Measurements from ENCODE around the gene ATE1.
"Not testable (repeated sequence)": the region's sequence is repeated elsewhere in the genome, so short reads cannot be mapped to it uniquely, and the experiment has no call there.

ATE1 gene

DNA sequence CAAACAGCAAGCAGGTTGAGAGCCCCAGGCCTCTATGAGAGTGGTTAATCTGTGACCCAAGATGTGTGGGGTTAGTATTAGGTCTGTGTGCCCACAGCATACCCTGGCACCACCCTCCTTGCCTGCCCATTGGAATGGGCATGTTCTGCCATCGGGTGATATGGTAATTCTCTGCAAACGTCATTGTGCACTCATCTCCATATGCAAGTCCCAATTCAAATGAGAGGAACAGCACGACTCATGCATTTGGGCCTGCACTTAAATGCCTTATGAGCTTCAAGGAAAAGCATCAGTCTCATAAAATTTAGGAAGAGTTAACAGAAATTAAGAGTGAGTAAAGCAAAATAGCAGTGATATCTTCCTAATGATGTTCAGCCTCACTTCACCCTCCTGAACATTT, 195.7 kb downstream of the ATE1 start:
- DNase-seq, result no peak

DNA sequence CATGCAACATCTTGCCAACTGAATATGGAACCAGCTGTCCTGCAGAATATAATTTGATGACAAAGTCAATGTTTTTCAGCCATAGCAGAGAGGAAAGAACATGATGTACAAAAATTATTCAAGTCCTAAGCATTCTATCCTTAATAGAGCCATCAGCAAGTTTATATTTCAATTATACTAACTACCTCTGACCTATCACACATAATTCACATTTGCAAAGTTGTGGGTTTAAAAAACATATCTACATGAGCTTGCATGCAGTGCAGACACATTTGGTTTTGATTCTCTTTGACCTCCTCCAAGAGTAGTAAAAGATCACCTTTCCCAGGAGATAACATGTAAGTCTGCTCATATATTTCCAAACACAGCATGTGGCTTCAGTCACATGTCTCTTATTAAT, 203.5 kb downstream of the ATE1 start:
- DNase-seq, result no peak

DNA sequence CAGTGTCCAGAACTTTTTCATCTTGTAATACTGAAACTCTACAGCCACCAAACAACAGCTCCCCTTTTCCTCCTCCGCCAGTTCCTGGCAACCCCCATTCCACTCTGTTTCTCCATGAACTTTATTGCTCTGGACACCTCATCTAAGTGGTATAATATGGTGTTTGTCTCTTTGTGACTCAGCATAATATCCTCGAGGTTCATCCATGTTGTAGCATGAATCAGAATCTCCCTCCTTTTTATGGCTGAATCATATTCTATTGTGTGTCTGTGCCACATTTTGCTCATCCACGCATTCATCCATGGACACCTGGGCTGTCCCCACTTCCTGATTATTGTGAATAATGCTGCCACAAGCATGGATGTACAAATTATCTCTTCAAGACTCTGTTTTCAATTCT, 205.2 kb downstream of the ATE1 start:
- DNase-seq, result no peak

DNA sequence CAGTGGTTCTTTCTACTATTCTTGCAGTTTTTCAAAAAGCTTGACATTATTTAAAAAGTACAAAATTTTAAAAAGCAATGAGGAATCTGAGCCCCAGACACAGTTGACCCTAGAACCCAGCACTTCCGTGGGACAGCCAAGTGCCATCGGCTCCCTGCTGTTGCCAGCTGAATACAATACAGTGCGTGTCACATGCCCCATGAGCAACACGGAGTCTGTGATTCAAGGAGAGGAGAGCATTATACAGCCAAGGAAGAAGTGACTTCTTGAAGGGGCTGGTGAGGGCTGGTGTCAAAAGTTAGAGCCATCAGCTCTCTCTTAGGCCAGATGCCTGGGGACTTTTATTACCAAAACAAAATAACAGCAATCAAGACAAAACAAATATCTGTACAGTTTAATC, 206.6 kb downstream of the ATE1 start:
- no peak for DNase-seq

DNA sequence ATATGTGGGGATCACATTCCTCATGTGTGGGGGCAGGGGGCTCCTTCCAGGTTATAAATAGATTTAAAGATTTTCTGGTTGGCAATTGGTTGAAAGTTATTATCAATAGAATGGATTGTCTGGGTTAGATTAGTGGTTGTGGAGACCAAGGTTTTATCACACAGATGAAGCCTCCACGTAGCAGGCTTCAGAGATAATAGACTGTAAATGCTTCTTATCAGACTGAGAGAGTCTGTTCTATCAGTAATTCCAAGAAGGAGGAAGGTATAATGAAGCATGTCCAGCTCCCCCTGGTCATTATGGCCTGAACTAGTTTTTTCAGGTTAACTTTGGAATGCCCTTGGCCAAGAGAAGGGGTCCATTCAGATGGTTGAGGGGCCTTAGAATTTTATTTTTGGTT, 211.9 kb downstream of the ATE1 start:
- no peak for DNase-seq

DNA sequence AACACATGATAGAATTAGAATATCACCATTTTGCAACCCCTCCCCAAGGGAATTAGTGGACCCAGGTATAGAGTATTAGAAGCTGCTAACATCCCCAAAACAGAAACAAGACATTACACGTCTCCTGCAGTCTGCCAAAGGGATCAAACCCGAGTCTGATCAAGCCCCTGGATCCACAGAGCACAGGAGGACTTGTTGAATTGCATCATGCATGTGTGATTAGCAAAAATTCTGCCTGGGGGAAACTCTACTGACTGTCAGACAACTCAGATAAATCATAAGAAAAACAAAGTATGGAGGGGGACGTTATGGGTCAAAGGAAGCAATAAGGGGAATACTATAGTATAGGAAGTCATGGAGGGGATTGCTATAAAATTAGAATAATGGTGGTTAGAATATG, 212.8 kb downstream of the ATE1 start:
- no peak for DNase-seq

DNA sequence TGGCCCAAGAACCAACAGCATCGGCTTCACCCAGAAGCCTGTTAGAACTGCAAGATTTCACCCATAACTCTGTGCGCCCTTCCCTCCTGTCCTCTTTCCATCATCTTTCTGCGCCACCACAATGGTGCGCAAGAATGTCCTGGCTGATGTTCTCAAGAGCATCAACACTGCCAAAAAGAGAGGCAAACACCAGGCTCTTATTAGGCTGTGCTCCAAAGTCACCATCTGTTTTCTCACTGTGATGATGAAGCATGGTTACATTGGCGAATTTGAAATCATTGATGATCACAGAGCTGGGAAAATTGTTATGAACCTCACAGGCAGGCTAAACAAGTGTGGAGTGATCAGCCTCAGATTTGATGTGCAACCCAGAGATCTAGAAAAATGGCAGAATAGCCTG, 214.3 kb downstream of the ATE1 start:
- DNase-seq, result no peak

DNA sequence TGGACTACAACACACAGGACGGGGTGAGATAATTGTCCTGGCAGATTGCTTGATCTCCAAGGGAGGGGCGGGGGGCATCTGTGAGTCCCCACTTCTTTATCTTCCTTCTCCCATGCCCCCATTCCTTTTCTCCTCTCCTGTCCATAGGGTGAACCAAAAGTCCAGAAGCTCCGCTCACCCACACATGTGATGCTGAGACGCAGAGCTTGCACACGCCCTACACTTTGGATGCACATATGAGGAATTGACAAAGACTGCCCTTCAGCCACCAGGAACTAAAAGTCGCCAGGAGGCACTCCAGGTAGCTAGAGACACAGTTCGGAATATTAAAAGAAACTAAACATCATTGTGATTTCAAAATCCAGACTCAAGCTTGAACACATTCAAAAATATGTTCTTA, 216.9 kb downstream of the ATE1 start:
- no peak for DNase-seq

DNA sequence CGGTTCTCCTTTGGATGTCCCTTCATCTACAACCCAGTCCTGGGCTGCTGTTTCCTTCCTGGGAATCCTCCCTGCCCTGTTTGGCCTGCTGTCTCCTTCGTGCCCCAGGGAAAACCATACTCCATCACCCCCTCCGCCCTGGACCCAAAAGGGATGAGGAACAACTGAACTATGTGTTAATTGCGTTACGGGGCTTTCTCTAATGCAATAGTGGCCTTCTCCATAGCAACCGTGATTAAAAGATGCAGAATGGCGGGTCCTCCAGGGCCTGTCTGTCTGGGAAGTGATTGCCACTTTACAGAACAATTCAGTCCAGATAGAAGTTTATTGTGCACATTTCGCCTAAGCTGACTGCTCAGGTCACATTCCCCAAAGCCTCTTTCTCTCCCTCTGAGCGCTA, 217.6 kb downstream of the ATE1 start:
- DNase-seq, result no peak

DNA sequence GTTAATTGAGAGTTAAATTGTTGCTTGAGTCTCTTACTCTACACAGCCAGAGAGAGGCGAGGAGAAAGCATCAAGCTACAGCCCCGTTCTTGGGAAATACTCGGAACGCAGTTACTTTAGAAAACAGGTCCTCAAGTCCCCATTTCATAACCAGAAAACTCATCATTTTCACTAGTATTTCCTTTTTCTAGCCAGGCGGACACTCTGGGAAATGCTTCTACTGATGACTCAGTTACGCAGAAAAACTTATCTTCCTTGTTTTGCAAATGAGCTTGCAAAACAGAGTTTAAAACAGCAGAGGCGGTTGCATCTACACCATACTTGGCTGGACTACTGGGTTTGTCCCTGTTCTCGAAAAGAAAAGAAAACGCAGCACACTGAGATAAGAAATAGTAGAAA, 218.2 kb downstream of the ATE1 start:
- no peak for DNase-seq

DNA sequence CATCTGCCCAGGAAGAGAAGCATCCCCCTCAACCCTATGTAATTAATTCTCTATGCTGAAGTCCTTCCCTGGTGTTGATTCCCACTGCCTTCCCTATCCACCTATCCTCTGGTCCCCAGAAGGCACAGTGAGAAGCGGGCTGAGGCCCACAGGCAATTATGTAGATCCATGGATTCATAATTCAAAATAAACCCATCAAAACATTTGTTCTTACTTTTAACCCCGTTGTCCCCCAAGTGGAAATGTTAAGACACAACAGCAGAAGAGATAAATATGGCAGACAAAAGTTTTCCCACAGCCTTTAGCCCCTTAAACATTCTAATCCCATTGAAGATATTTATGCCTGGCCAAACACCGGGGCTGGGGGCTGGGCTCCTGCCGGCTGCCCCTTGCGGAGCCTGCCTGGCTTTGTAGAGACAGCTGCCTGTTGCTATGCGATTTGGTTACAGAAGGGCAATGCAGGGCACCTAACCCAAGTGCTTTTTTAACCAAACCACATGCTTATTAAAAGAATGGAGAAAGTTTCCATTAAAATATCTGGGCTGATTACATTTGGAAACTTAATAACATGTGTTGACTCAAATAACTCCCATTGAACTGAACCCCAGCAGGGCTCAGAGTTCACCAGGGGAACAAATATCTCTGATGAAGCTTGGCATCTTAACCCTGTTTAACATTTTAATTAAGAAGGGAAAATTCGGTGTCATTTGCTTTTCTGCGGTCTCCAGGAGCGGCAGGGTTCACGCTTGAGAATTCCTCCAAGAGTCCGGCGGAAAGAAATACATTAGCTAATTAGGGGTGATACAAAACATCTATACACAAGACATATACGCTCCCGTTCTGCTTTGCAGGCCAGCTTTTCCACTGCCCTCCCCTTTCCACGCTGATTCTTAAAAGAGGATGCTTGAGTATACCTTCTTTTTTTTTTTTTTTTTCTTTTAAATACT, 218.8 kb downstream of the ATE1 start:
- no peak for DNase-seq

DNA sequence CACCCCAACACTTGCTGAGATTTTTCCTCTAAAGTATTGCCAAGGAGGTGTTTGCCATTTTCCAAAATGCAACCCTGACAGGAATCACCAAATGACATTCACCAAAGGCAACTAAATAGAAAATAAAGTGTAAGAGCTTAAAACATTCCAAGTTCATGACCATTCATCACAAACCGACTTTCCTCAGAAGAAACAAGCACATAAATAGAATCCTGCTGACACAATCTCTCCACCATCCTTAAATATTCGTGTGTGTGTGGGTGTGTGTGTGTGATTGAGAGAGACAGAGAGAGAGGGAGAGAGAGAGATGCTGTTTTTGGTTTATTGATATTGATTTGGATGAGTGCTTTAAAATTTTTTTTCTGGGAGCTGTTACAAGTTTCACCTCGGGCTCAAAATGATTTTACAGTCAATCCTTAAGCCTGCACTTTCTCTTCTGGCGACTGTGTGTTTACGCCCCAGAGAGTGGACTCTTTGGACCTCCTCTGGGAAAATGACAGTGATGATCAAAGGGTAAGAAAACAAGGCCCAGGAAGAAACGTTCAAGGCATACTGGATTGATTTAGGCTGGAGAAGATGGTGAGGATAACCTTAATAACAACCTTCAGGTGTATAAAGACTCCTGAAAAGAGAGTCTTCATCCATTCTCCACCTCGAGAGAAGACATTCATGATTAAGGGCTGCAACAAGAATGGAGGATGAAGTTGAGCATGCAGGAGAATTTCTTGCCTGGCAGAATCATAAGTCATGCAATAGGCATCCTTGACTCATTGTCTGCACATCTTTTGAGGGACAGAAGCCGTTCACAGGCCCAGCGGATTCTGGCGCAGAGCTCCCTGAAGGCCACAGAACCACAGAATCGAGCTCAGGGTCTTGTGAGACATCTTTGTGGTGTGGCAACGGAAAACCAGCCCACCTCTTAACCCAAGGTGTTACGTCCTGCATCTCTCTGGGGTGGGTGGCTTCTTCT, 225.2 kb downstream of the ATE1 start:
- no peak for DNase-seq

DNA sequence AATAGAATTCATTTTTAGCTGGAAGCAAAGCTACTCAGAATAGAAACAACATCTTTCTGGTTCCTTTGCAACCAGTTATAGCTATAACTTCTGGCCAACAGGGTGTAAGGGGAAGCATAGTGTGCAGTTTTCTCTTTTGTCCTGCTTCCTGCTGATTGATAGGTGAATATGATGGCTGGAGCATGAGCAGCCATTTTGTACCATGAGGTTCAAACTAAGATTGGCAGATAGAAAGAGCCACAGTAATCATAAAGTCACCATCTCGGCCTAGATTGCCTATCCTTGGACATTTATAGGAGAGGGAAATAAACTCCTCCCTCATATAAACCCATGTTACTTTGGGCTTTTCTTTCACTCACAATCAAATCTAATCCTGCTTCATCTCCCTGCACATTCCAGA, 227.4 kb downstream of the ATE1 start:
- no peak for DNase-seq

DNA sequence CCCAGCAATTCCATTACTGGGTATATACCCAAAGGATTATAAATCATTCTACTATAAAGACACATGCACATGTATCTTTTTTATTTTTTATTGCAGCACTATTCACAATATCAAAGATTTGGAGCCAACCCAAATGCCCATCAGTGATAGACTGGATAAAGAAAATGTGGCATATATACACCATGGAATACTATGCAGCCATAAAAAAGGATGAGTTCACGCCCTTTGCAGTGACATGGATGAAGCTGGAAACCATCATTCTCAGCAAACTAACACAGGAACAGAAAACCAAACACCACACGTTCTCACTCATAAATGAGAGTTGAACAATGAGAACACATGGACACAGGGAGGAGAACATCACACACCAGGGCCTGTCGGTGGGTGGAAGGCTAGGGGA, 228.1 kb downstream of the ATE1 start:
- DNase-seq, result not testable (repeated sequence)

DNA sequence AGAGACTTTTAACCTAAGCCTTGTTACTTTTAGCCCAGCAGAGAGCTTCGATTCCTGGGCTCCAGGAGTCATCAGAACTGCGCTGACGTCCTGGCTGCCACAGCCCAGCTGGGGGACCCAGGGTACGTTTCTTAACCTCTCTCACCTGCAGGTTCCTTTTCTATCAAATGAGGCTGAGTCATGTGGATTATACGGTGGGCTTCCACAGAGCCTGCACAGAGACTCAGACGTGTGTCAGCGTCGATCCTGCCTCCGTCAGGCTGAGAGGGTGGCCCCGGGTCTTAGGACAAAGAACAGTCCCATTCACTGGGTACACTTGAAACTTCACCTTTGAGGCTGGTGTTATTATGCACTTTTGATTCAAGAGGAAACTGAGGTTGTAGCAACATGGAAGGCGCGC, 228.9 kb downstream of the ATE1 start:
- DNase-seq, result no peak

DNA sequence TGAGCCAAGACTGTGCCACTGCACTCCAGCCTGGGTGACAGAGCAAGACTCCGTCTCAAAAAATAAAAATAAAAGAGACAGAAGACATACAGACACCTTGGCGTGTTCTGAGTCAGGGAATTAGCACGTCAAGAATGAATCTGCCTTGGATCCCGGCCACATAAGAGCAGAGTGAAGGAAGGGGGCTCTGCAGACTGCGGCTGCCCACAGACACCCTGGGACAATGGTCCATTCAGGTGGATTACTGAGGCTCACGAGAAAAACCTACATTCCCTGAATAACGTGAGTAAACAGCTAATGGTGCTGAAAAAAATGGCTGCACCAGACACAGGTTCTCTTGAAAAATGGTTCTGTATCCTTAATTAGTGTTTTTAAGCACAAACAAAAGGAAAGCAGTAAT, 229.5 kb downstream of the ATE1 start:
- no peak for DNase-seq

DNA sequence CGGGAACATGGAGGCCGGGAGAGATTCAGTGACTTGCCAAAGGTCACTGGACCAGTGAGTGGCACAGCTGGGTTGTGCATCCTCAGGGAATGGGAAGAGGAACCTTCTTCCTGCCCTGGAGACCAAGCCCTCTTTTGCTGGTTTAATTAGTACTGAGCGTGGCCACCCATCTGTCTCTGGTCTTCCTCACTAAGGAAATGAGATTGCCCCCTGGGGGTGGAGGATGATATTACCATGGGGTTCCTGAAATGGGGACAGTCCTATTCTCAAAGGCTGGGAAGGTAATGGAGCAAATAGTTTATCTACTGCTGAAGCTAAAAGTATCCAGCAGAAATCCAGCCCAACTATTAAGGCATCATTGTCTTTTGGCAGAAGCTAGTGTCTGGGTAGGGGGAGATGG, 231.0 kb downstream of the ATE1 start:
- DNase-seq, result no peak

DNA sequence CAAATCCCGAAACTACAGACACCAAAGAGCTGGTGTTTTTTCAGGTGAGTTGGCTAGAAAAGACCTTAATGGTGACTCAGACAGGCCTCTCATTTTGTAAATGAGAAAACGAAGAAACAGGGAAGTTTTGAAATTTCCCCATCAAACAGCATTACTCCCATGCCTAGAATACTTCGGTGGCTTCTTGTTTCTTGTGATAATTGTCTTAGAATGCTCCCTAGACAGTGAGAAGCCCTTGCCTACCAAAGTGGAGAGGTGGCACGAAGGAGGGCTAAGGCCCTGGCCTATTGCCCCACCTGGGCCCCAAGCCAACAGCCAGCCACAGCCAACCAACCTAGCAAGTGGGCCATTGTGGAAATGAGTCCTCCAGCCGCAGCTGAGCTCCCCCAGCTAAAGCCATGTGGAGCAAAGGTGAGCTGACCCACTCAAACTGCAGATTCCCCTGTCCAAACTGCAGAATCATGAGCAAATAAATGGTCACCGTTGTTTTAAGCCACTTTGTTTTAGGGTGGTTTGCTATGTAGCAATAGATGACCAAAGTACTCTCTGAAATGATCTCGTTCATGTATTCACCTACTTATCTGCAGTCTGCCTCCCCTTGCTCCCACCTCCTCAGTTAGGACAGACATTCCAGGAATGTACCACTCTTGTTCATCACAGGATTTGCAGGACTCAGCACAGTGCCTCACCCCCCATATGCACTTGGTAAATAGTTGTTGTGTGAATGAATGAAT, 231.9 kb downstream of the ATE1 start:
- DNase-seq, result no peak

DNA sequence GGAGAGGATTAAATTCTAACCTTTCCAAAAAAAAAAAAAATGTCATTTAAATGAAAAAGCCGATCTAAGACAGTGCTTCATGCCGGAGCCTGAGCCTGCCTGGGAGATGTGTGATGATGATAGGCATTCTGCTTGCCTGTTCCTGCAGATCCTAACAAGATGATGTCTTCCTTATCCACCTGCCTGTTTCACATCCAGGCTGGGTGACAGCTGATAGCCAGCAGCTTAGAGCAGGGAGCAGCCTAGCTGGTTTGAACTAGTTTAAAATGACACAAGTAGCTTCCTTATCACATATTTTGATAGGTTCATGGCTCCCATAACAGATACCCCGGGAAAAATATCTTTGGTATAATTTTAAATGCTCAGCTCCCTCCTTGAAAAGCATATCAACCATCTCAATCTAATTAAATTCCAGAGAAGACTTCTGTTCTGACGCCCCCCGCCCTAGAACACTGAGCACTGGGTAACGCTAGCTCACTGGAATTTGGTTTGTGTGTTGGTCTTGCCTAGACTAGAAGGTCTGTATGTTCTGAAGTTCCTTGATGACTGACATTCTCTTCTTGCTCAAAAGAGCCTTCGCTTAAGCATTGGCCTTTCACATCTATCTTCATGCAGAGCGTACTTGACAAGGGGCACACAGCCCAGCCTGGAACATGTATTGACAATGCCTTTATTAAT, 232.7 kb downstream of the ATE1 start:
- no peak for DNase-seq

DNA sequence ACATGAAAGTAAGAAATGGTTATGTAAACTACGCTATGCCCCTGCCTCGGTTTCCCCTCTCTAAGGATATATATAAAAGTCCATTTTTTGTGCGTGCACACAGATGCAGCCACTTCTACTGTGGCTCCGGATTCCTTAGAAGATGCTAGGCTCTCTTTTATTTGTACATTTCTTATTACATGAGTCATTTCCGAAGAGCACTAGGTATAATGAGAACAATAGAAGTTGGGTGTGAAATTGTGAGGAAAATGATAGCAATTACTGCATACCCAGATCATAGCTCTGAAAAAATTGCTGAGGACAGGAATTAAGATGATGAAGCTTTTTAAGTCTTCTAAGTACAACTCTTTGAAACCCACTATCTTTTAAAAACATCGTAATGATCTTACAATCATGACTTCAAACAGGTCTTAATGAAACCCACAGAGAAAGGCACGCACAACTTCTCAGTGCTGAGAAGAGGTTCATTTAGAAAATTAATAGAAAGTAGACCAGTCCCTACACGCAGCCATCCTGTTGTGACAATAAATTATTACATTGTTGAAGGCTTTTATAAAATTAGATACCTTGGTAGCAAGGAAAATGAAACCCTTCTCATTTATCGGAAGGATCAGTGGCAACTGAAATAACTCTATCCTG, 233.4 kb downstream of the ATE1 start:
- no peak for DNase-seq

DNA sequence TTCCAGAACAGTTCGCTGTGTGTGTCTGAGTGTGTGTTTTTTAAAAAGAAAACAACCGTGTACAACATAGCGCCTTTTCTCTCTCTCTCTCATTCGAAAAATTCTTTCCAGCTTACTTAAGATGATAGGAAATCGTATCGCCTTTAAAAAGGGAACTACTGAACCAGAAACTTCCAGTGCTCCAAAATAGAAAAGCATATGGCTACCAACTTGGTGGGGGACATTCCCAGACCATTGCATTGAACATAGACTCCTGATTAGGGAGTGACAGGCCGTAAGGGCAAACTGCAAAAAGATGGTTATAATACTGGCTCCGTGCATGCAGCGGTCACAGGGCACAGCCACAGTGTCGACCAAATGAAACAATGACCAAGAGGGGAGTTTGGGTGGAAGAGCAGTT, 235.2 kb downstream of the ATE1 start:
- DNase-seq, result no peak

DNA sequence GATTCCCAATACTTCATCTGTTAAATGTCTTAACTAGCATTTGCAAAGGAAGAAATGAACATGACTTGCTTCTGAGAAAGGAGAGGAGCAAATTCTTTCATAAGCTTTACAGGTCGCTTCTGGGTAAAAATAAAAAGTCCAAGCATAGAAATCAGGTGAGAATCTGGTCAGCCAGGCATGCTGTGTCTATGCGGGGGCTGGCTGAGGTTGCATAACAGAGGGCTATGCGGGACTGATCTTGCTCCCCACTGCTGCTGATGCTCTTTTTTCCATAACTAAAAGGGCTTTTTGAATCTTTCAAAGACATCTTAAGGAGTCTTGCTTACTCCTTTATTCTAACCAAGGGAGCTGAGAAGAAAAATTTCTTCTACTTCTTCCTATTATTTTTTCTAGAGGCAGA, 236.9 kb downstream of the ATE1 start:
- DNase-seq, result no peak

All from cortex of kidney (tissue), 1 donor.